Measurements from ENCODE around the gene CAMK2A.

- TF ChIP-seq, protein P1, sequence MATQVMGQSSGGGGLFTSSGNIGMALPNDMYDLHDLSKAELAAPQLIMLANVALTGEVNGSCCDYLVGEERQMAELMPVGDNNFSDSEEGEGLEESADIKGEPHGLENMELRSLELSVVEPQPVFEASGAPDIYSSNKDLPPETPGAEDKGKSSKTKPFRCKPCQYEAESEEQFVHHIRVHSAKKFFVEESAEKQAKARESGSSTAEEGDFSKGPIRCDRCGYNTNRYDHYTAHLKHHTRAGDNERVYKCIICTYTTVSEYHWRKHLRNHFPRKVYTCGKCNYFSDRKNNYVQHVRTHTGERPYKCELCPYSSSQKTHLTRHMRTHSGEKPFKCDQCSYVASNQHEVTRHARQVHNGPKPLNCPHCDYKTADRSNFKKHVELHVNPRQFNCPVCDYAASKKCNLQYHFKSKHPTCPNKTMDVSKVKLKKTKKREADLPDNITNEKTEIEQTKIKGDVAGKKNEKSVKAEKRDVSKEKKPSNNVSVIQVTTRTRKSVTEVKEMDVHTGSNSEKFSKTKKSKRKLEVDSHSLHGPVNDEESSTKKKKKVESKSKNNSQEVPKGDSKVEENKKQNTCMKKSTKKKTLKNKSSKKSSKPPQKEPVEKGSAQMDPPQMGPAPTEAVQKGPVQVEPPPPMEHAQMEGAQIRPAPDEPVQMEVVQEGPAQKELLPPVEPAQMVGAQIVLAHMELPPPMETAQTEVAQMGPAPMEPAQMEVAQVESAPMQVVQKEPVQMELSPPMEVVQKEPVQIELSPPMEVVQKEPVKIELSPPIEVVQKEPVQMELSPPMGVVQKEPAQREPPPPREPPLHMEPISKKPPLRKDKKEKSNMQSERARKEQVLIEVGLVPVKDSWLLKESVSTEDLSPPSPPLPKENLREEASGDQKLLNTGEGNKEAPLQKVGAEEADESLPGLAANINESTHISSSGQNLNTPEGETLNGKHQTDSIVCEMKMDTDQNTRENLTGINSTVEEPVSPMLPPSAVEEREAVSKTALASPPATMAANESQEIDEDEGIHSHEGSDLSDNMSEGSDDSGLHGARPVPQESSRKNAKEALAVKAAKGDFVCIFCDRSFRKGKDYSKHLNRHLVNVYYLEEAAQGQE (IDR thresholded peaks at IDR 0.05; ENCODE audit: unreplicated experiment) = no peak
- TF ChIP-seq CTCF (conservative IDR thresholded peaks at IDR 0.05; ENCODE audit: low read depth in 2 of 2) (no peak), EZH2phosphoT487 (IDR thresholded peaks at IDR 0.05; ENCODE audit: unreplicated experiment) (no peak), POLR2AphosphoS5 (IDR thresholded peaks at IDR 0.05; ENCODE audit: low read depth) (no peak), EZH2 (IDR thresholded peaks at IDR 0.05; ENCODE audit: low read depth, unreplicated experiment) (no peak)
Observed at GRCh38 chr5:150329881-150330876, 40.6 kb upstream of the CAMK2A start.
